Endothelial cell of umbilical vein (primary cell): ENCODE measurements around the gene RNU5D-1. TPM values are rescaled to one million over a fixed set of nuclear protein-coding genes. Genes with fewer than 3 reads are reported as not detected.

Source experiments
- BruUV-seq: library from RNA; stranded (reverse); fragments of 400-500 nt; replicated peaks from 2 replicates; lab custom pipeline; 2021; lab: Mats Ljungman, UMichigan
- CTCF ChIA-PET: fragments of 300-600, 350-600 bp; sonication (Branson Sonifier 250); formaldehyde crosslinking; loops from one replicate; lab custom pipeline; 2021; ENCODE audit warnings: antibody characterized with exemption, inconsistent platforms; lab: Charles Lee
- POLR2A ChIA-PET: fragments of 300-600, 350-600 bp; sonication (Branson Sonifier 250); formaldehyde crosslinking; loops from one replicate; lab custom pipeline; 2021; ENCODE audit warnings: antibody characterized with exemption, inconsistent platforms; lab: Charles Lee
- DNase-seq: peaks from one replicate; pipeline ENCODE4 v3.0.0-alpha.2; 2011; ENCODE audit warnings: low read depth, low spot score
- FAIRE-seq: peaks from 2 replicates; lab custom pipeline; 2011; peaks lifted over from hg19 to GRCh38; lab: Jason Lieb, UNC
- H2AFZ ChIP-seq: 2 replicates; pipeline ENCODE4 v1.6.0; 2012; ENCODE audit warnings: low read depth, low read length, control low read depth, inconsistent platforms
- H3K27ac ChIP-seq: 2 replicates; pipeline ENCODE4 v1.5.1; 2011; ENCODE audit warnings: low read depth, mild to moderate bottlenecking, control low read depth, low read length, moderate library complexity; ENCODE audit not compliant: insufficient read depth
- H3K27me3 ChIP-seq, 2 experiments: 2 replicates each; pipeline versions ENCODE4 v1.6.0 to v1.6.1; 2011; ENCODE audit warnings: low read length in 2 of 2, mixed read lengths in 1 of 2; ENCODE audit not compliant: control insufficient read depth in 2 of 2, insufficient read depth in 2 of 2
- H3K36me3 ChIP-seq, 2 experiments: 2 replicates in 1 of 2; 3 replicates in 1 of 2; pipeline ENCODE4 v1.5.1; 2011; ENCODE audit warnings: low read length in 2 of 2, mild to moderate bottlenecking in 1 of 2, moderate library complexity in 1 of 2; ENCODE audit not compliant: control insufficient read depth in 2 of 2, insufficient read depth in 2 of 2; ENCODE audit errors: extremely low read depth in 1 of 2
- H3K4me1 ChIP-seq: 3 replicates; pipeline ENCODE4 v1.5.1; 2011; ENCODE audit warnings: mild to moderate bottlenecking, low read length; ENCODE audit not compliant: control insufficient read depth, insufficient read depth; ENCODE audit errors: extremely low read depth
- H3K4me2 ChIP-seq: 2 replicates; pipeline ENCODE4 v1.6.1; 2011; ENCODE audit warnings: low read length, control low read depth, mixed read lengths; ENCODE audit not compliant: insufficient read depth
- H3K4me3 ChIP-seq, 3 experiments: fragments of 200-600 bp in 1 of 3; sonication (generic), shearing (Covaris generic) in 1 of 3; replicated peaks in 1 of 3; 2 replicates each; pipeline ENCODE4 v1.5.1; 2011 to 2016; ENCODE audit warnings: control low read depth in 3 of 3, low read length in 3 of 3, mild to moderate bottlenecking in 2 of 3, inconsistent platforms in 1 of 3, low read depth in 1 of 3, moderate library complexity in 1 of 3; ENCODE audit not compliant: insufficient read depth in 1 of 3
- H3K79me2 ChIP-seq: 2 replicates; pipeline ENCODE4 v1.6.0; 2012; ENCODE audit warnings: low read length, inconsistent platforms; ENCODE audit not compliant: control insufficient read depth, insufficient read depth
- H3K9ac ChIP-seq: replicated peaks from 2 replicates; pipeline ENCODE3; 2011; ENCODE audit warnings: low read length, control low read depth; ENCODE audit not compliant: insufficient read depth; ENCODE audit errors: extremely low read depth
- H3K9me1 ChIP-seq: replicated peaks from 3 replicates; pipeline ENCODE4 v1.6.0; 2011; ENCODE audit warnings: mild to moderate bottlenecking, low read length; ENCODE audit not compliant: control insufficient read depth, insufficient read depth; ENCODE audit errors: extremely low read depth
- H3K9me3 ChIP-seq: replicated peaks from 2 replicates; pipeline ENCODE4 v1.5.1; 2012; ENCODE audit warnings: low read length, inconsistent platforms; ENCODE audit not compliant: control insufficient read depth, insufficient read depth
- H4K20me1 ChIP-seq: replicated peaks from 2 replicates; pipeline ENCODE3; 2011; ENCODE audit warnings: mild to moderate bottlenecking, low read length; ENCODE audit not compliant: control insufficient read depth, insufficient read depth; ENCODE audit errors: extremely low read depth
- CTCF ChIP-seq, 2 donors: IDR thresholded peaks; 1 replicate in 1 of 2; 2 replicates in 1 of 2; pipeline ENCODE4 v1.5.1; 2011; ENCODE audit warnings: low read length in 2 of 2, mild to moderate bottlenecking in 2 of 2, moderate library complexity in 2 of 2, control low read depth in 1 of 2, inconsistent platforms in 1 of 2, low read depth in 1 of 2; ENCODE audit not compliant: insufficient read depth in 1 of 2; ENCODE audit errors: extremely low read depth in 1 of 2
- EZH2 ChIP-seq: IDR thresholded peaks from 2 replicates; pipeline ENCODE4 v1.6.1; 2012; ENCODE audit warnings: borderline replicate concordance, low read depth, mild to moderate bottlenecking, moderate library complexity, low read length, inconsistent platforms; ENCODE audit not compliant: severe bottlenecking
- FOS ChIP-seq: IDR thresholded peaks from 2 replicates; pipeline ENCODE4 v1.6.1; 2011; ENCODE audit warnings: mild to moderate bottlenecking, low read length, moderate library complexity, borderline replicate concordance; ENCODE audit not compliant: insufficient read depth
- GATA2 ChIP-seq: IDR thresholded peaks from 2 replicates; pipeline ENCODE4 v1.7.0; 2011; ENCODE audit warnings: low read depth, mild to moderate bottlenecking, moderate library complexity, mixed read lengths, low read length; ENCODE audit not compliant: insufficient read length, insufficient read depth
- JUN ChIP-seq: IDR thresholded peaks from 2 replicates; pipeline ENCODE4 v1.6.1; 2011; ENCODE audit warnings: borderline replicate concordance, low read depth; ENCODE audit not compliant: insufficient read length, insufficient read depth
- MAX ChIP-seq: IDR thresholded peaks from 2 replicates; pipeline ENCODE4 v1.6.1; 2011; ENCODE audit not compliant: insufficient read depth, insufficient read length
- MYC ChIP-seq: IDR thresholded peaks from one replicate; pipeline ENCODE4 v1.6.1; 2011; ENCODE audit warnings: mild to moderate bottlenecking, low read depth, low read length
- POLR2A ChIP-seq: IDR thresholded peaks from 2 replicates; pipeline ENCODE4 v1.6.1; 2012; ENCODE audit warnings: low read depth, mild to moderate bottlenecking, control low read depth, low read length
- POLR2AphosphoS5 ChIP-seq: IDR thresholded peaks from 2 replicates; pipeline ENCODE4 v1.6.1; 2012; ENCODE audit warnings: low read depth, mild to moderate bottlenecking, control low read depth, low read length, moderate library complexity; ENCODE audit not compliant: insufficient read depth
- dilution Hi-C: fragments of 300-500 bp; cut with MboI; formaldehyde crosslinking; loops from one replicate; pipeline ENCODE4 v1.15.0; 2019; ENCODE audit warnings: low sequenced_read_pairs; ENCODE audit not compliant: extremely low pct_ligation_motif_present
- intact Hi-C: fragments of 100-400 bp; cut with micrococcal nuclease; formaldehyde crosslinking; loops from one replicate; pipeline ENCODE4 v1.10.0; 2022
- polyA plus RNA-seq, 4 experiments: library from polyadenylated mRNA; depleted of rRNA in 3 of 4; stranded (reverse) in 3 of 4; unstranded in 1 of 4; fragments of >200 nt; gene quantifications; 2 replicates each; pipeline versions ENCODE4 v1.2.1 to v1.2.3, GENCODE V29; 2011 to 2012; ENCODE audit warnings: missing spikeins in 1 of 4
- total RNA-seq: library from RNA; stranded (reverse); gene quantifications from 2 replicates; pipeline ENCODE4 v1.2.3, GENCODE V29; 2021

RNU5D-1 gene
- total and polyA plus RNA-seq, 2 donors (not counting 3 experiments of a cell fraction or from before 2014, with no cell fraction given): not detected

- no peak overlapping the region for H3K27ac ChIP-seq
- no peaks in the 10 kb centered on the region for H4K20me1 ChIP-seq
- H3K9me1 ChIP-seq: no peaks in the 10 kb centered on the region
- no peak overlapping the region for H2AFZ ChIP-seq
- peaks cover 2% of the 10 kb centered on the region for H3K4me1 ChIP-seq
- no TSS peak for BruUV-seq
- TF ChIP-seq JUN (no peak), CTCF (IDR thresholded peaks at IDR 0.05; ENCODE audit: extremely low read depth in 1 of 2, insufficient read depth in 1 of 2, low read depth in 1 of 2, low read length in 2 of 2) (no peak), POLR2AphosphoS5 (no peak), FOS (no peak), POLR2A (no peak), MYC (no peak), MAX (no peak), EZH2 (no peak), GATA2 (no peak)
- ChIA-PET POLR2A (no interaction called here), CTCF (interaction anchor here (0.8 kb wide), 1 partner anchor 24 kb away, joined by 3 read pairs; no protein-coding TSS in a partner anchor)
- no peak overlapping the region for H3K4me2 ChIP-seq
- no peak for DNase-seq
- H3K9me3 ChIP-seq: no peaks in the 10 kb centered on the region
- peaks cover 2% of the 10 kb centered on the region in 2 experiments for H3K27me3 ChIP-seq
- intact Hi-C loops (no loop called here), dilution Hi-C loops (no loop called here)
- no peak overlapping the region for H3K9ac ChIP-seq
- H3K4me3 ChIP-seq: no peak overlapping the region
- no peak for FAIRE-seq
- H3K36me3 ChIP-seq: no peaks in the 10 kb centered on the region
- H3K79me2 ChIP-seq: no peaks in the 10 kb centered on the region
These were observed 25.5 kb downstream of the RNU5D-1 start for GRCh38 chr1:44705470-44705869.
